DOHH2 (cell line): Measurements from ENCODE around the gene MRPL51.

ENCODE experiments used
- EZH2phosphoT487 ChIP-seq: fragments of 200-600 bp; sonication (generic); IDR thresholded peaks from 2 replicates; pipeline ENCODE4 v1.6.1; 2017; ENCODE audit warnings: borderline replicate concordance, mild to moderate bottlenecking, antibody characterized with exemption, low read length, moderate library complexity, mixed read lengths
- TF ChIP-seq, protein P1 (sequence below): fragments of 200-600 bp; sonication (generic); IDR thresholded peaks from one replicate; pipeline ENCODE4 v1.5.1; 2014; ENCODE audit warnings: antibody characterized with exemption, mild to moderate bottlenecking, low read depth, low read length; ENCODE audit not compliant: poor library complexity, severe bottlenecking

DNA sequence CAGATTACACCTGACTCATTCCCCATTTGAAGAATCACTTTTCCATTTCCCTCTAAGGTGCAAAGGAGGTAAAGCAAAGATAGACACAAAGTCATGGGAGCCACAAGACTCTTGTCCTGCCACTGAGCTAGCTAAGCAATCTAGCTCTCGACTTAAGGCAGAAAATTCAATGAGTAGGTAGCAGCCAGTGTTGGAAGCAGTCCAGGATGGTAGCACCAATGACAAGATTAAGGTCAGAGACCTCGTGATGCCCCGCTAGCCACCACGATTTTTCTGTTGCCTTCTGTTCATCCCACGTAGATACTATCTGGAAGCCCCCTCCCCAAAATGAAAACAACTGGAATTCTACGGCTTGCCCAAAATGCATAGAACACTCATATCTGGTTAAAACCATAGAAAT, 24.0 kb downstream of the MRPL51 start:
- no peak for TF ChIP-seq EZH2phosphoT487
- TF ChIP-seq, protein P1, sequence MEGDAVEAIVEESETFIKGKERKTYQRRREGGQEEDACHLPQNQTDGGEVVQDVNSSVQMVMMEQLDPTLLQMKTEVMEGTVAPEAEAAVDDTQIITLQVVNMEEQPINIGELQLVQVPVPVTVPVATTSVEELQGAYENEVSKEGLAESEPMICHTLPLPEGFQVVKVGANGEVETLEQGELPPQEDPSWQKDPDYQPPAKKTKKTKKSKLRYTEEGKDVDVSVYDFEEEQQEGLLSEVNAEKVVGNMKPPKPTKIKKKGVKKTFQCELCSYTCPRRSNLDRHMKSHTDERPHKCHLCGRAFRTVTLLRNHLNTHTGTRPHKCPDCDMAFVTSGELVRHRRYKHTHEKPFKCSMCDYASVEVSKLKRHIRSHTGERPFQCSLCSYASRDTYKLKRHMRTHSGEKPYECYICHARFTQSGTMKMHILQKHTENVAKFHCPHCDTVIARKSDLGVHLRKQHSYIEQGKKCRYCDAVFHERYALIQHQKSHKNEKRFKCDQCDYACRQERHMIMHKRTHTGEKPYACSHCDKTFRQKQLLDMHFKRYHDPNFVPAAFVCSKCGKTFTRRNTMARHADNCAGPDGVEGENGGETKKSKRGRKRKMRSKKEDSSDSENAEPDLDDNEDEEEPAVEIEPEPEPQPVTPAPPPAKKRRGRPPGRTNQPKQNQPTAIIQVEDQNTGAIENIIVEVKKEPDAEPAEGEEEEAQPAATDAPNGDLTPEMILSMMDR: no peak
